LNCaP clone FGC (cell line): ENCODE data around the gene RPL18A.

Experiments used
- DNase-seq: peaks from one replicate; pipeline ENCODE4 v3.0.0-alpha.2; 2011; ENCODE audit warnings: low read depth
- H3K4me3 ChIP-seq: 2 replicates; pipeline ENCODE4 v1.5.1; 2011; ENCODE audit warnings: mild to moderate bottlenecking, low read depth, low read length, control low read depth
- CTCF ChIP-seq: IDR thresholded peaks from 2 replicates; pipeline ENCODE4 v1.5.1; 2012; ENCODE audit warnings: mild to moderate bottlenecking; ENCODE audit not compliant: control insufficient read depth, insufficient read depth; ENCODE audit errors: extremely low read depth

Gene RPL18A

GRCh38 chr19:17871032-17871877 lies 11.5 kb downstream of the RPL18A start:
- H3K4me3 ChIP-seq, result no peak overlapping the region
- DNase-seq, result no peak
- TF ChIP-seq CTCF, result no peak

- no peak for TF ChIP-seq CTCF
- no peak within 1 kb of the TSS for H3K4me3 ChIP-seq
- no peak for DNase-seq
Measured at GRCh38 chr19:17871878-17872250, 12.2 kb downstream of the RPL18A start, which contains the start of gene SLC5A5. SLC5A5 (plus strand) TSS chr19:17871945; CDS start chr19:17872320, 375 bp downstream.

- no peak for TF ChIP-seq CTCF
- DNase-seq, result no peak
- no peak overlapping the region for H3K4me3 ChIP-seq
Measured at GRCh38 chr19:17872251-17873001, 12.7 kb downstream of the RPL18A start.

- no peak overlapping the region for H3K4me3 ChIP-seq
- no peak for TF ChIP-seq CTCF
- DNase-seq, result no peak
Measured at GRCh38 chr19:17873786-17874757, 14.4 kb downstream of the RPL18A start.

- no peak for TF ChIP-seq CTCF
- H3K4me3 ChIP-seq, result no peak overlapping the region
- DNase-seq, result no peak
Measured at GRCh38 chr19:17874758-17875135, 15.0 kb downstream of the RPL18A start.

- no peak overlapping the region for H3K4me3 ChIP-seq
- DNase-seq, result no peak
- no peak for TF ChIP-seq CTCF
Measured at GRCh38 chr19:17877696-17878095, 18.0 kb downstream of the RPL18A start.
